ENCODE measurements around the gene LMO1.

LMO1 gene

GRCh38 chr11:8225589-8226036 lies 38.1 kb downstream of the LMO1 start:
- no peak for FAIRE-seq

- FAIRE-seq = no peak
These were observed 39.0 kb downstream of the LMO1 start for GRCh38 chr11:8224711-8225110.

- no peak for FAIRE-seq
These were observed 39.5 kb downstream of the LMO1 start for GRCh38 chr11:8224161-8224591.

GRCh38 chr11:8223513-8223900 lies 40.2 kb downstream of the LMO1 start:
- no peak for FAIRE-seq

- no peak for FAIRE-seq
These were observed 40.7 kb downstream of the LMO1 start for GRCh38 chr11:8222820-8223512.

- no peak for FAIRE-seq
These were observed 41.7 kb downstream of the LMO1 start for GRCh38 chr11:8221917-8222495.

- no peak for FAIRE-seq
These were observed 42.5 kb downstream of the LMO1 start for GRCh38 chr11:8221046-8221723.

GRCh38 chr11:8220261-8221045 lies 43.2 kb downstream of the LMO1 start:
- FAIRE-seq = no peak

GRCh38 chr11:8219257-8220021 lies 44.2 kb downstream of the LMO1 start:
- FAIRE-seq = no peak

- FAIRE-seq = no peak
These were observed 44.8 kb downstream of the LMO1 start for GRCh38 chr11:8218840-8219239.

- no peak for FAIRE-seq
These were observed 45.3 kb downstream of the LMO1 start for GRCh38 chr11:8218409-8218808.

- FAIRE-seq = no peak
These were observed 45.8 kb downstream of the LMO1 start for GRCh38 chr11:8217926-8218325.

GRCh38 chr11:8217136-8217535 lies 46.5 kb downstream of the LMO1 start:
- no peak for FAIRE-seq

- no peak for FAIRE-seq
These were observed 50.3 kb downstream of the LMO1 start for GRCh38 chr11:8213376-8213775.

GRCh38 chr11:8209208-8209807 lies 54.4 kb downstream of the LMO1 start:
- no peak for FAIRE-seq

GRCh38 chr11:8207080-8208000 lies 56.3 kb downstream of the LMO1 start:
- no peak for FAIRE-seq

- no peak for FAIRE-seq
These were observed 57.2 kb downstream of the LMO1 start for GRCh38 chr11:8206251-8207079.

GRCh38 chr11:8205566-8205965 lies 58.1 kb downstream of the LMO1 start:
- FAIRE-seq = no peak

GRCh38 chr11:8204596-8204995 lies 59.1 kb downstream of the LMO1 start:
- FAIRE-seq = no peak

GRCh38 chr11:8204025-8204424 lies 59.7 kb downstream of the LMO1 start:
- FAIRE-seq = no peak

All from islet of Langerhans (tissue), 1 donor.